PC-3 (cell line): Measurements from ENCODE around the gene LCTL.

Source experiments
- CTCF ChIP-seq: fragments of 300-600 bp; sonication (generic); conservative IDR thresholded peaks from 2 replicates; pipeline ENCODE4 v1.5.1; 2017; ENCODE audit warnings: antibody characterized with exemption, low read depth, mild to moderate bottlenecking, low read length
- EZH2 ChIP-seq: fragments of 300-600 bp; sonication (generic); IDR thresholded peaks from one replicate; pipeline ENCODE4 v1.6.1; 2017; ENCODE audit warnings: antibody characterized with exemption, mild to moderate bottlenecking, low read length; ENCODE audit not compliant: unreplicated experiment
- EZH2phosphoT487 ChIP-seq: fragments of 300-600 bp; sonication (generic); IDR thresholded peaks from 2 replicates; pipeline ENCODE4 v1.6.1; 2018; ENCODE audit warnings: mild to moderate bottlenecking, antibody characterized with exemption, low read length, borderline replicate concordance

- TF ChIP-seq CTCF (no peak), EZH2phosphoT487 (no peak), EZH2 (no peak)
These were observed 26.9 kb upstream of the LCTL start for GRCh38 chr15:66592505-66593218.
